GM18858 (cell line): ENCODE measurements around the gene SPATA24.
"Not testable (repeated sequence)": the region's sequence is repeated elsewhere in the genome, so short reads cannot be mapped to it uniquely, and the experiment has no call there.

Experiments used
- ATAC-seq: cut with Tn5 transposase; IDR thresholded peaks from one replicate; pipeline ENCODE4 v1.9.1; 2021; ENCODE audit not compliant: unreplicated experiment

The SPATA24 gene

DNA sequence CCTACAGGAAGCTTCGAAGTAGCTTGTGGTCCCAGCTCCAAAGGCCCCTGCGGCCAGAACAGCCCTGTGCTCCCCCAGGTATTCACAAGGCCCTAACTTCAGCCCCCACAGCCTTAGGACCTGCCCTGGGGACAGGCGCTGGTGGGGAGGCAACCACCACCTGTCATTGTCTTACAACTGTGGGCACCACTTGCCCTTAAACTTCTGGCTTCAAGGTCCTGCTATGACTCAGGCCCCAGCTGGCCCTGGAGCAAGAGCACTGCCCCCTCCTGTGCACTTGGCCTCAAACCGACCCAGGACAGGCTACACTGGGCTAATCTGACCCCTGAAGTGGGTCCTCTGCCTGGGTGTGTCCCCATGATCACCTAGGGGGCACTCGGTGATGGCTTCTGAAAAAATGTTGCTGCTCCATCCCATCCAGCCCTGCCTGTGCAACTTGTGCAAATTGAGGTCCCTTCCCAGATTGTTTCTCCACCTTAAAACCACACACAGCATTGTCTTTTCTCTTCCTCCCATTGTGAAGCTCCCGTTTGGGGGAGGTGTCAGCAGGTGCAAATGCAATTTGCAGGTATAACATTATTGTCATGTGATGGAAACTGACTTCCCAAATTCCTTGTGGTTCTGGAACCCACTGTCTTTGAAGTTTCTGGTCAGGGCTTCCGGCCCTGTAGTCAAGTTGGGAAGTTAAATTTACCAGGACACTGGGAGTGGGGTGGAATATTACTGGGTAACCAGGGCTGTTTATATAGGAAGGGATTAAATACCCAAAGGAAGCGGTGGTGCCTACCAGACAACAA, 7.8 kb downstream of the SPATA24 start:
- no peak for ATAC-seq

DNA sequence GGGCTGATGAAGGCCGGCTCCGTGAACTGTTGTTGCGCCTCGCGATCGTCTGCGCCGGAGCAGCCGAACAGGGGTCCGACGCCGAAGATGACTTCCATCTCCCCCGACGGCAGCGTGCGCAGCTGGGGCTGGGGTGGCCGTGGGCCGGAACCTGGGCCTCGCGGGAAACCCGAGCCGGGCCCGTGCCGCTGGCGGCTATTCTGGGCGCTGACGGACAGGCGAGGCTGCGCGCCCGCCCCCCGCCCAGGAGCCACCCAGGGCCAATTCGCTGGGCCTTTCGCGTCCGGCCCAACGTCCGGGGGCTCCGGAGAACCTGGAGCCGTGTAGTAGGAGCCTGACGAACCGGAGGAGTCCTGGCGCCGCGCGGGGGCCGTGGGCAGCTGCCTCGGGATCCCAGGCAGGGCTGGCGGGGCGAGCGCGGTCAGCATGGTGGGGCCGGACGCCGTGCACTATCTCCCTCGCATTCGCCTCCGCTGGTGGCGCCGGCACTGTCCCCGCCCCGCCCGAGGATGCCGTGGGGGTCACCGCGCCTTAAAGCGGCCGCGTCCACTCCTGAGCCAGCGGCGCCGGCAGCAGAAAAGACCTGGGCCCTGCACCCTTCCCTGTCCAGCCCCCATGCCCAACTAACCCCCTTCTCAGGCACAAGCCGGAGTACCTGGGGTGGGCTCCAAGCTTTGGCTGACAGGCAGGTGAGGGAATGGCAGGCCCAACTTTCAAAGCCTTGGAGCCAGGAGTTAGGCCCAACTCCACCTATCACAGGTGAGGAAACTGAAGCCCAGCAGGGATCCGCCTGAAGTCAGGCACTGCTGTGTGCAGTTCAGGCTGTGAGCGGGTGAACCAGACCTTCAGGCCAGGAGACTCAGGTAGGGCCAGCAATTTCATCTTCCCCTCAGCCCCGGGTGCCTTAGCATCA, 9.0 kb downstream of the SPATA24 start, which contains the start of gene PROB1:
Gene PROB1, minus strand, starts transcription at position 451 of the 913 bp plus-strand sequence. Its CDS starts 23 bp downstream, at position 428.
- ATAC-seq: no peak

DNA sequence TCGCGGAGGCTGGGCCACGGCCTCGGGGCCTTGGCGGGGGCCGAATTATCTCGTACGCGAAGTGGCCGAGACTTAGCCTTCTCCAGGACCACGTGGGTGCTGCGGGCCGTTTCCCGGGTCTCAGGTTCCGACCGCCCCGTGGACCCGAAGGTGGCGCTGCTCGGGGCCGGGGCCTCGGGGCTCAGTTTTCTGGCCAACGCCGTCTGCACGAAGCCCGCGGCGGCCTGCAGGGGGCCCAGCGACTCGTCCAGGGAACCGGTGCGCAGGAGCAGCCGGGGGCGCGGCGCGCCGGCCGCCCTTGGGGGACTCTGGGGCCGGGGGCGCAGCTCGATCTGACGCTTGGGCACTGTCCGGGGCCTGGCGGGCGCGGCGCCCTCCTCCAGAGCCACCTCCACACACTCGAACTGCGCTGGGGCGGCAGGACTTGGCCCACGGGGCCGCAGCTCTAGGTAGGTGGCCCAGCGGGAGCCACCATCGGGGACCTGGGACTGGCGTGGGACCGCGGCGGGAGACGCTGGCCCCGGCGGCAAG, 9.7 kb downstream of the SPATA24 start:
- ATAC-seq: no peak

DNA sequence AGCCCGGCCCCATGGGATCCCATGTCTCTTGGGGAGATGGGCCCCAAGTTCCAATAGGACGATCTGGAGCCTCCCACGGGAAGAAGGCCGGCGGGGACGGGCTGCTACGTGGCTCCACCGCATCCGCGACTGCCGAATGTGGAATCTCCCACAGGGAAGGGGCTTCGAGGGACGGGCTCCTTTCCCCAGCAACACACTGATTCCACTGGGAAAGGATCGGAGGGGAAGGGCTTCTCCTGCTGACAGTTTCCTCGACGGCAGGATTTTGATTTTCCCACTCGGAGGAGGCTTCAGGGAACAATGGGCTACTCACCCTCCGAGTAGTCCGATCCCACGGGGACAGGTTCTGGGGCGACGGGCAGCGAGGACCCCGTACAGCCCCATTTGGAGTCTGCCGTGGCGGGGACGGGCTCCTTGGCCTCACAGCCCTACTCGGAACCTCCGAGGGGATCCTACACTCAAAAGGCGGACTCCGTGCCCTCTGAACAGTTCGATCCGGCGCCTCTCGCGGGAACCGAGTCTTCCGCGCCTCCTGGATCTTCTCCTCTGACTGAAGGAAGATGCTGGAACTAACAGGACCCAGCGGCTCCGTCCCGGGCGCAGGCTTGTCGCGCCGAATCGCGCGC, 10.3 kb downstream of the SPATA24 start:
- ATAC-seq: no peak

DNA sequence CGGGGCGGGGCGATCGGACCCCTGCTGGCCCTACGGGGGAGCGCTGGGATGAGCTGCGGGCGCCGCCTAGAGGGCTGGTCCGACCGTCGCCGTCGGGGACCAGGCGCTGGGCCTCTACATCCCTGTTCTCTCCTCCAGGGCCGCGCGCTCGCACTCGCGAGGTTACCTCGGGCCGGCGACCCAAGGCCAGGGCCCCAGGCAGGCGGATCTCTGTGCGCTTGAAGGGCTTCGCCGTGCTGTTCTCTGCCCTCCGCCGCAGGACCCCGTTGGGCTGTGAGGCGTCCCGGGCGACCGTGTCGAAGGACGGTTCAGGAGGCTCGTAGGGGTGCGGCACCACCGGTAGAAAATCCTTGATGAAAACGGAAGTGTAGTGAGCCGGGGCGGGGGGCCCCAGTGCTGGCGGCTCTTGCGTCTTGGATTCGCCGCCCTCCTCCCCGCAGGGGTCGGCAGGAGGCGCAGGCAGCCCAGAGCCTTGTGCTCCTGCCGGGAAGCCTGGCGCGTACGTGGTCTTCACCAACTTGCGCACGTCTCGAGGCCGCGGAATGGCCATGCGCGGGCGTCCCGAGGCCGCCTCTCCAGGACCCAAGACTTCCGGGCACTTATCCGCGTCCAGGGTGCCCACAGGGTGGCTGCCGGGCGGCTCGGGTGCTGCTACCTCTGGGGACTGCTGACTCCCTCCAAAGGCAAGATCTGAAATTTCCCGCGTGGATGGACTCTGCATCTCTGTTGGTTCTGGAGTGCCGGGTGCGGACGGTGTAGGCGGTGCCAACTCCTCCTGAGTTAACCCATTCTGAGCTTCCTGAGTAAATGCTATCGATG, 11.0 kb downstream of the SPATA24 start:
- ATAC-seq: peak; percentile 38

DNA sequence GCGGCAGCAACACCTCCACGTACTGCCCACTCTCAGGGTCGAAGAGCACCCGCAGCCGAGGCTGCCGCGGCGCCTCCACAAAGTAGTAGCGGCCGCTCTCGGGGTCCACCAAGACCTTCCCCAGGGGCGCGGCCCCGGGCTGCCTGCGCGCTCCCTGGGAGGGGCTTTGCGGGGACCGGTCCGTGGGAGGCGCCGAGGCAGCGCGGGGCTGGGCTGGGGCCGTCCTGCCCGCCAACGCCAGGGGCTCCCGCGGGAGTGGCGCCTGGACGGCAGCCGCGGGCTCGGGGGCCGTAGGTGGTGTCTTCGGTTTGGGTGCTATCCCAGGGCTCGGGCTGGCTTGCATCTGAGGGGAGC, 11.6 kb downstream of the SPATA24 start:
- peak; percentile 9 for ATAC-seq

DNA sequence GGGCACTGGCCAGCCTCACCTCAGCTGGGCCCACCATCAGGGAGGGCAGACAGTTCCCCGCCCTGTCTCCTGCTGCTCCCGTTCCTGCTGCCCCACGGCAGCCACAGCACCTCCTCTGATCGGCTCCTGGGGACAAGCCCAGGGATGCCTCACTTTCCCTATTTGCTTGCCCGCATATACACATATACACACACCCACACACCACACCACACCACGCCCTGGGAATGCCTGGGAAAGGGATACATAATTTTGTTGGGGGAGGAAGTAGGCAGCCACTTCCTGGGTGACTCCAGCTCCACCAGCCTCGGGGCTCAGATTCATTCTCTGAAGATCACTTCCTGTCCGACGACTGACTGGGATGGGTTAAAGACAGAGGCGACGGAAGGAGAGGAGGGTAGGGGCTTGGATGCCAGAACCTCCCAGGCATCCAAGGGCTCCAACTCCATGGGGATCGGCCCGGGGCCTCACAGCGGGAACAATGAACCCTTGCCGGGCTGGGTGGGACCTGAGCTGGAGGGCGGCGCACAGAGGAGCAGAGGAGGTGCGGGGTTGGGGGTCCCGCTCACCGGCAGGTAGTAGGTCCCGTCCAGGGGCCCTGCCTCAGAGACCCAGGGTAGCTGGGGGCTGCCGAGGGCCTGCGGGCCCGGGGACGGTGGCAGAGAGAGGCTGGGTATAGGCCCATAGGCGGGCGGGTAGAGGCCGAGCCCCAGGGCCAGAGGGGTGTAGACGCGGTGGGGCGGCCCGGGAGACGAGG, 12.1 kb downstream of the SPATA24 start:
- ATAC-seq: no peak

DNA sequence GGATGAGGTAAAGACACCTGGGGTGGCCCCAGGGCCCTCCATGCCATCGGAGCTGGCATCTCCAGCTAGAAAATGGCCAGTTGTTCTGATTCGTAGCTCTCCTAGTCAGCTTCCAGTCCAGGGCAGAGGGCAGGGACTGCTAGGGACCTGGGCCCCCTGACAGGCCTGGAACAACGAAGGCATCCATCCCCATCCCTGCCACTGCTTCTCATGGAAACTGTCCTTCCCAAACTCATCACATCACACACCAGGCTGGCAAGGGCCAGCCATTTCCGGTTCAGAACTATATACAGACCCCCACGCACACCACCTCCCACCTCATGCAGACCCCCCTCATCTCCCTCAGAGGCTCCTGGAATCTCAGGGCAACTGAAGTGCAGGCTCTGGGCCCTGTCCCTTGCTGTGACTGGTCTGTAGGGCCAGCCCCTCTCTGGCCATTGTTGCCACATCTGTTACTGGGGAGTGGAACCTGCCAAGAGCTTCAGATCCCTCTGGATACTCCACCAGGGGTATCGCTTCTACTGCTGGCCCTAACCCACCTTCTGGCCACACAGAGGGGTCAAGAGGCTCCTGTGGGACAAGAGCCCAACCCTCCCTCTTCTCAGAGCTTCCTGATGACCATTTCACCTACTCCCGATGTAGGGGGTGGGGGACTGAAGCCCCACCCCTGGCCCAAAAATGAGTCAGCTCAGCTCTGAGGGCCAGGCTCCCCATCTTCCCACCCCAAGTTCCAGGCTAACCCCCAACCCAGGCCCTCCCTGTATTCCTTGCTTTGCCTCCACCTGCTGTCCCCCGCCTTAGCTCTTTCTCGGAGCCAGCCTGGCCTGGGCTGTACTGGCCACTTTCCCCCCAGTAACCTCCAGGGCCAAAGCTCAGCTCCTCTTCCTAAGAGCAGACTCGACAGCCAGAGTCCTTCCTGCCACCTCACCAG, 13.0 kb downstream of the SPATA24 start:
- ATAC-seq: no peak

DNA sequence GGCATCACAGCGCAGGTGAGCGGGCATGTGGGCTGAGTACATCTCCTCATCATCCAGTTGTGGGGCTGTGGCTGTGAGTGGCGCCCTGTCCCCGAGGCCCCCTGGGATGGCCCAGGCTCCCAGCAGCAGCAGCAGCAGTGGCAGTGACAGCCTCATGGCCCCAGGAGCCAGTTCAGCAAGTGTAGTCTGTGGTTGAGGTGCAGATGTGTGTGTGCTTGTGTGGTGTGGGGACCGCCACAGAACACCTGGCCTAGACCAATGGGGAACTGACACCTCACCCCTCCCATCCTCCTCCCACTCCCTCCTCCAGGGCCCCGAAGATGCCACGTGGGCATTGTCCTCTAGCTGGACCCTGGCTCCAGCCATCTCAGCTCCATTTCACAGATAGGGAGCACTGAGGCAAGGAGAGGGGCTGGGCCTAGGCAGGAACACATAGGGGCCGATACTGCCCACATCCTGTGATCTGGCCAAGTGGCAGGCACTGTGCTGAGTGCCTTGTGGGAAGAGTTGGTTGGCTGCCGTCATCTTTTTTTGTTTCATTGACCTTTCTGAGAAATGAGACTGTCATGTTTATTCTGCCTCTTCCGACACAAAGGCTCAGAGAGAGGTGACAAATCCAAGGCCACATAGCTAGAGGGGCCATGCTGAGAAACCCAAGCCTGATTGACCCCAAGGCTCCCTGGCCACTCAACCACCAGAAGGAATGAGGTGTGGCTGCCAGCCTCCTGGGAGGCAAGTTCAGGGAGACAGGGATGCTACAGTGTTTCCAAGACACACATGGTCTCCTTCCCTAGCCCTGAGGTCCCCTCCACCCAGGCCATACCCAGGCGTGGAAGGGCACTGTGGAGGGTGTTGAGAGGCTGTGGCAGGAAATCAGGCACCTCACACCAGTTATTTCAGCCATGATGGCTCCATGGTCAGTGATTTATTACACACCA, 13.9 kb downstream of the SPATA24 start, which contains the start of gene MZB1:
Gene MZB1, minus strand, starts transcription at position 213 of the 938 bp plus-strand sequence. Its CDS starts 57 bp downstream, at position 156.
- peak; percentile 23 for ATAC-seq

DNA sequence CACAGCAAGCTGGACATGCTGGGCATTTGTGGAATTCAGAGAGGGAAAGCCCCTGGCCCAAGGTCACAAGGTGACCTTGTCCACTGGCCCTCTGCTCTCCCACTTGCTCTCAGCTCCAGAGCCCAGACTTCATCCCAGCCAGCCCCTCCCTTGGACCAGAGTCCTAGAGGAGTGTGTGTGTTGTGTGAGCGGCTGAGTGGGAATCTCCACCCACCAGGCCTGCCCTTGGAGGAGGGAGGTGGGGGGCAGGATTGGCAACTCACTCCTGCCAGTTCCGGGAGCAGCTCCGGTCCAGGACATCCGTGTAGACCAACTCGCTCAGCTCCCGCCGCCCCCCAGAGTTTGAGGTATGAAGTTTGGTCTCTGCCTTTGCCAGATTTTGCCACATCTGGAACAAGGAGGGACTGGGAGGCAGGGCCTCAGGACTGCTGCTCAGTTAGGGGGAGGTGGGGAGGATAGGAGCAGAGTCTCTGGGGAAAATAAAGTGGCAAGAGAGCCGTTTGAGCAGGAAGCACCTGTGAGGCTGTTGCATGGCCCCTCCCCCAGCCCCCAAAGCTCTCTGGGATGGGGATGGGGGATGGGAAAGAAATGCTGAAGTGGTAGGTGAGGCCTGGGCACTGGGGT, 15.6 kb downstream of the SPATA24 start:
- ATAC-seq: no peak

DNA sequence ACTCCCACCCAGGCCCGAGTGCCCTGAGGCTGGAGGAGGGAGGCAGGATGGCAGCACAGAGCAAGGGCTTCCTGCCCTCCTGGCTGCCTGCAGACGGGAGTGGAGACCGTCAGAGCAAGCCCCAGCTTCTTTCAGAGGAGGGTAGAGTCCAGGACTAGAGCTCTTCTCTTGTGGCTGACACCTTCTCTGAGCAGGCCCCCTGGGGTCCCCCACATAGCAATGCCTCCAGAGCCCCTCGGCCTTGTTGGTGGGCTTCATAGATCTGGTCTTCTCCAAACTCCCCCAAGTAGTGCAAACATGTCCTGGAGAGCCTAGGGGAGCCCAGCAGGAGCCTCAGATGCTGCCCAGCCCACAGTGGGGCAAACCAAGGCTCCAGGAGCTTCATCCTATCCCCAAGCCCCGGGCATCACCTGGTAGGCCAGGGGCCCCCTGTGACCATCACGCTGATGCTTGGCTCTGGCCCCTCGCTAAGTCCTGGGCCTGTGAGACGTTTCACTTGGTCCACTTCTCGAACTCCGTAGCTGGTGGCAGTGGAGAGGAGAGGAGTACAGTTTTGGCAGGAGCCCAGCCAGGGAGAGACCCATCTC, 16.2 kb downstream of the SPATA24 start:
- no peak for ATAC-seq

DNA sequence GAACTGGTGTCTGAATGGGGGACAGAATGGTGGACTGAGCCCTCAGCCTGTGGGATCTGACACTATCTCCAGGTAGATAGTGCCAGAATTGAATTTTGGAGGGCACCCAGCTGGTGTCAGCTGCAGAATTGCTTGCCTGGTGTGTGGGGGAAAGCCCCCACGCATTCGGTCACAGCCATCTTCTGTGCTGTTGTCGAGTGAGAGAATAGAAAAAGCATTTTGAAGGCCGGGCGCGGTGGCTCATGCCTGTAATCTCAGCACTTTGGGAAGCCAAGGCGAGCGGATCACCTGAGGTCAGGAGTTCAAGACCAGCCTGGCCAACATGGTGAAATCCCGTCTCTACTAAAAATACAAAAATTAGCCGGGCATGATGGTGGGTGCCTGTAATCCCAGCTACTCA, 16.9 kb downstream of the SPATA24 start:
- ATAC-seq: not testable (repeated sequence)

DNA sequence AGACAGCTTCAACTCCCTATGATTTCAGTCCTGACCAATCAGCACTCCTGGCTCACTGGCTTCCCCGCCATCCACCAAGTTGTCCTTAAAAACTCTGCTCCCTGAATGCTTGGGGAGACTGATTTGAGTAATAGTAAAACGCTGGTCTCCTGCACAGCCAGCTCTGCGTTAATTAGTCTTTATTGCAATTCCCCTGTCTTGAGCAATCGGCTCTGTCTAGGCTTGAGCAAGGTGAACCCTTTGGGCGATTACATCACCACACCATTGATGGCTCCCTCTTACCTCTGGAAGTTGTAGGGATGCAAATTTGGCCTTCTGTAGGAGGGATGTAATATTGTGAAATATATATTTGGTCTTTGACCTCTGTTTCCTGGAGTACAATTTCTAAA, 17.8 kb downstream of the SPATA24 start:
- no peak for ATAC-seq

DNA sequence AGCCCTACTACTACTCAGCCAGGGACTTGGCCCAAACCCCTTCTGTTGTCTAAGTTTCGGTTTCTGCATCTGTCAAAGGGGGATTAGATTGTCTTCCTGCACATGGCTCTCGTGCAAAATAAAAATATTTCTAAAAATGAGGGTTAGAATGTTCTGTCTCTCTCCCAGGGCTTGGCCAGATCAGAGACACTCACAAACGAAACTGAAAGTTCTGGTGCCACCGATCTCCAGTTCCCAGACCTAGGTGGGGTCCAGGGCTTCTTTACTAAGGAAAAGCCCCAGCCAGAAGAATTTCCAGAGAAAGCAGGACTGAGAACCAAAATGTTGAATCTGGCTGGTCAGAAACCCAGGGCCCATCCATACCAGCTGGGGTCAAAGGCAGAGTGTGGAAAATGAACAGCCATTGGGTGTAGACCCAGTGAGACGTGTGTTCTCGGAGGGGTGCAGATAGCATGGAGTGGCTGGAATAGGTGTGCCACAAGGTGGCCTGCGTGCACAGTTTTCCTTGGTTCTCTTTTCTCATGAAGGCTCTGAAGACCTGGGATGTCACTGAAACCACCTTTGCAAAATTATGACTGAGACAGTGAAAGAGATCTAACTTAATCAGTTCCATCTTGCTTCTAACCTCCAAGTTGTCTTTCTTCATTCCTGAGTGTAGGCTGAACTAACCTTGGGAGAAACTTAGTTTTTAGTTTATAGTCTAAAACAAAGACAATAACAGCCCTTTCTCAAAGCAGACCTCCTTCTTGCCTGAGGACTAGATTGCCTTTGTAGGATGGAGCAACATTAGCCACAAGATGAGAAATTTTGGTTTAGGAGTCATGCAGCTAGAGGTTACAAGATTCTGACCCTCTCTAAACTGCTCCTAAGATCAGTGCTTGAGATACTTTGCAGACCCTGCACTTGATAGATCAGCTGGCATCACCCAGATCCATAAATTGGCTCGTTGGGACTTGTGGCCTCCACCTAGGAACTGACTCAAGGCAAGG, 18.5 kb downstream of the SPATA24 start:
- no peak for ATAC-seq

DNA sequence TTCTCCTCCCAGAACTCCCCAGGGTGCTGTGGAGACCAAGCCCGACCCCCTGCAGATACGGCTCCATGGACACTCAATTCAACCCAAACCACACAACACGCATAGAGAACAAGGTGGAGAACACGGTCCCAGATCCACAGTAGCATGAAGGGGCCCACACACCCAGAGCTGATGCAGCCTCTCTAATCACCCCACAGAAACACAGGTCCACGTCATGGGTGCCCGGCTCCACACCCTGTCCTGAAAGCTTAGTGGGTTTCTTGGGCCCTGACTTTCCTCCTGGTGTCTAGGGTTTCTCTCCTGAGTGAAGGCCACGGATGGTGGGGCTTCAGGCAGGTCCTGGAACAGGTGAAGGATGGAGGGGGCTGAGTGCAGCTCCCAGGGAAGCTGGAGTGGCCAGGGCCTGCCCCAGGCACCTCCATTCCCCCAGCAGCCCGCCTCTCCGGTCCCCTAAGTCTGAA, 19.3 kb downstream of the SPATA24 start:
- no peak for ATAC-seq
